Peyer's patch (tissue), 4 donors: ENCODE results near the gene PODXL2.

Source experiments
- CTCF ChIP-seq, 6 experiments: fragments of 450-650 bp in 4 of 6; fragments of 200-600 bp in 2 of 6; sonication (generic) in 1 of 6; IDR thresholded peaks; one replicate each; pipeline ENCODE4 v1.5.1; 2017 to 2019; ENCODE audit warnings: antibody characterized with exemption in 6 of 6, mild to moderate bottlenecking in 3 of 6, moderate library complexity in 1 of 6
- POLR2A ChIP-seq, 2 donors: fragments of 450-650 bp; IDR thresholded peaks; one replicate each; pipeline ENCODE4 v1.5.1; 2017; ENCODE audit warnings: antibody characterized with exemption in 2 of 2, mild to moderate bottlenecking in 2 of 2, moderate library complexity in 2 of 2

DNA sequence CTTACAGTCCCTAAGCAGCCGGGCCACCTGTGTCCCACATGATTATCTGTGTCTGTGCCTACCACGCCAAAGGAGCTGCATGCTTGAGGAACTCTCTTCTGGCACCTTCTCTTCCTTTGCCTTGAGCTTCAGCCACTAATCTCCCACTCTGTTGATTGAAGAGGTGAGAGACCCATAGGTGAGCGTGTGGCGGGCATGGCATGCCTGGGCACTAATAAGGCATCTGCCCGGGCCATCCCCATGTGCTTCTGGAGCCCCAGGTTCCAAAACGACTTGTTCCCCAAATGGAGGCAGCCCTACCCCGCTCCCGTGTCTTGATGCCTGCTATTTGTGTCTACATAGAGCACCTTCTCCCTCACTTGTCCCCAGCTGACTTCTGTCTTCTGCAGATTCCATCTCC lies 17.7 kb upstream of the PODXL2 start:
- no peak for TF ChIP-seq POLR2A (IDR thresholded peaks at IDR 0.05)
- TF ChIP-seq CTCF (IDR thresholded peaks at IDR 0.05), result no peak
